H1 (cell line): ENCODE measurements around the gene KCMF1. TPM values are rescaled to one million over a fixed set of nuclear protein-coding genes. Genes with fewer than 3 reads are reported as not detected.

Experiments
- CREB1 ChIP-seq: IDR thresholded peaks from 2 replicates; pipeline ENCODE4 v1.6.1; 2012; ENCODE audit warnings: inconsistent platforms
- MAFK ChIP-seq: IDR thresholded peaks from 2 replicates; pipeline ENCODE4 v1.6.1; 2012; ENCODE audit warnings: low read depth, mild to moderate bottlenecking, improper control_type of control experiment, low read length
- SAP30 ChIP-seq: fragments of 300-600 bp; sonication (generic); IDR thresholded peaks from 2 replicates; pipeline ENCODE4 v1.7.1; 2012; ENCODE audit warnings: low read length, moderate library complexity, mild to moderate bottlenecking, inconsistent platforms; ENCODE audit not compliant: insufficient read depth, insufficient replicate concordance
- SRF ChIP-seq: IDR thresholded peaks from 2 replicates; pipeline ENCODE4 v1.6.1; 2011; ENCODE audit warnings: mild to moderate bottlenecking, low read depth, low read length, moderate library complexity
- polyA plus RNA-seq, 7 experiments: library from polyadenylated mRNA; depleted of rRNA in 3 of 7; stranded (reverse) in 5 of 7; unstranded in 2 of 7; fragments of >200 nt in 5 of 7; fragments of 200-250 nt in 2 of 7; gene quantifications; 1 replicate in 5 of 7; 2 replicates in 1 of 7; 4 replicates in 1 of 7; pipeline versions ENCODE4 v1.2.1 to v1.2.3, GENCODE V29; 2011 to 2013; ENCODE audit warnings: missing spikeins in 2 of 7, mixed read lengths in 2 of 7
- total RNA-seq: library from RNA; stranded (reverse); fragmentation: NEBNext Ultra II Directional; extraction: Animal tissue kit (Norgen Biotek cat#: 25700); gene quantifications from 2 replicates; pipeline ENCODE4 v1.2.1, GENCODE V29; 2021
- TF ChIP-seq, protein P1 (sequence below): IDR thresholded peaks from 2 replicates; pipeline ENCODE4 v1.6.1; 2012; ENCODE audit warnings: low read length, inconsistent platforms

The KCMF1 gene
- total and polyA plus RNA-seq, 2 of the 8 experiments (the other 6 are each of a cell fraction or from before 2014, with no cell fraction given) = 86.9 to 149 TPM

DNA sequence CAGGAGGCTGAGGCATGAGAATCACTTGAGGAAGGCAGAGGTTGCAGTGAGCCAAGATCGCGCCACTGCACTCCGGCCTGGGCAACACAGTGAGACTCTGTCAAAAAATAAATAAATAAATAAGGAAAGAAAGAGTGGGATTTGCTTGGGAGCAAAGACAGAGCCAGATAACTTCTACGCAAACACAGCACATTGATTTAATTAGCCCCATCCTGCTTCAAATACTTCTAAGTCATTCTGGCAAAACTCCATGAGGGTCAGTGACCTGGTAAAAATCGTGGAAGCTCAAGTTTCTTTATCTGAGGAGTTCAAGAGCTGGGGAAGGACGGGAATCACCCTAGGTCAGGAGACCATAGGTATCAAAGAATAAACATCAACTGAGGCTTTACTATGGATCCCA is 91.6 kb downstream of the KCMF1 start (continued):
- TF ChIP-seq, protein P1, sequence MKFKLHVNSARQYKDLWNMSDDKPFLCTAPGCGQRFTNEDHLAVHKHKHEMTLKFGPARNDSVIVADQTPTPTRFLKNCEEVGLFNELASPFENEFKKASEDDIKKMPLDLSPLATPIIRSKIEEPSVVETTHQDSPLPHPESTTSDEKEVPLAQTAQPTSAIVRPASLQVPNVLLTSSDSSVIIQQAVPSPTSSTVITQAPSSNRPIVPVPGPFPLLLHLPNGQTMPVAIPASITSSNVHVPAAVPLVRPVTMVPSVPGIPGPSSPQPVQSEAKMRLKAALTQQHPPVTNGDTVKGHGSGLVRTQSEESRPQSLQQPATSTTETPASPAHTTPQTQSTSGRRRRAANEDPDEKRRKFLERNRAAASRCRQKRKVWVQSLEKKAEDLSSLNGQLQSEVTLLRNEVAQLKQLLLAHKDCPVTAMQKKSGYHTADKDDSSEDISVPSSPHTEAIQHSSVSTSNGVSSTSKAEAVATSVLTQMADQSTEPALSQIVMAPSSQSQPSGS = no peak
- TF ChIP-seq MAFK = no peak
- TF ChIP-seq CREB1 = no peak
- TF ChIP-seq SRF = no peak
- TF ChIP-seq SAP30 = no peak
- TF ChIP-seq, all 59 proteins: peak for 0
